HG02763 (cell line): Measurements from ENCODE around the gene NR4A3.

Experiments used
- ATAC-seq: cut with Tn5 transposase; IDR thresholded peaks from one replicate; pipeline ENCODE4 v1.9.1; 2021; ENCODE audit warnings: mild to moderate bottlenecking, moderate library complexity; ENCODE audit not compliant: unreplicated experiment

NR4A3 gene

DNA sequence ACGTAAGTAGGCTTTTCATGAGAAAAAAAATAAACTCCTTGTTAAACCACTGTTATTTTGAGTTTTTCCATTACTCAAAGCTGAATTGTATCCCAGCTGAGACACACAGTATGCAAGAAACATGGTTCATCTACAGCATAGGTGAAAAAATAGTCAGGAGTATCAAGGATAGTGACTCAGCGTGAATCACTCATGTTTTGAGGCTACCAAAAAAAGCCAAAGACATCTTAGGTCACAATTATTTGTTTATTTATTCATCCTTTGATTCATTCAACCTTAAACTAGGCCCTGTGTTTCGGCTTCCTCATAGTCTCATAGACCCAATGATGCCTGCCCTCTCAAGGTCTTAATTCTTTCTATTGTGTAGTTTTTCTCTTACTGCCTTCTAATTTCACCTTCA is 51.8 kb downstream of the NR4A3 start:
- ATAC-seq = no peak

GRCh38 chr9:99873943-99874584 is 52.4 kb downstream of the NR4A3 start:
- ATAC-seq = no peak

DNA sequence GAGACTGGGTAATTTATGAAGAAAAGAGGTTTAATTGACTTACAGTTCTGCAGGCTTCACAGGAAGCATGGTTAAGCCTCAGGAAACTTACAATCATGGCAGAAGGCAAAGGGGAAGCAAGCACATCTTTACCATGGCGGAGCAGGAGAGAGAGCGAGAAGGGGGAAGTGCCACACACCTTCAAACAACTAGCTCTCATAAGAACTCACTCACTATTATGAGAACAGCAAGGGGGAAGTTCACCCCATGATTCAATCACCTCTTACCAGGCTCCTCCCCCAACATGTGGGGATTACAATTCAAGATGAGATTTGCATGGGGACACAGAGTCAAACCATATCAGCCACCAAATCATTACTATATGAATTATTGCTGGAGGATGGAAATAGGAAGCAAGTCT is 54.5 kb downstream of the NR4A3 start:
- ATAC-seq = no peak

- no peak for ATAC-seq
These were observed 57.0 kb downstream of the NR4A3 start for GRCh38 chr9:99878651-99879050.

- no peak for ATAC-seq
These were observed 60.1 kb downstream of the NR4A3 start for GRCh38 chr9:99881769-99882168.

- ATAC-seq = no peak
These were observed 64.1 kb downstream of the NR4A3 start for GRCh38 chr9:99885747-99886146.

- ATAC-seq = no peak
These were observed 67.4 kb downstream of the NR4A3 start for GRCh38 chr9:99889120-99889519.

DNA sequence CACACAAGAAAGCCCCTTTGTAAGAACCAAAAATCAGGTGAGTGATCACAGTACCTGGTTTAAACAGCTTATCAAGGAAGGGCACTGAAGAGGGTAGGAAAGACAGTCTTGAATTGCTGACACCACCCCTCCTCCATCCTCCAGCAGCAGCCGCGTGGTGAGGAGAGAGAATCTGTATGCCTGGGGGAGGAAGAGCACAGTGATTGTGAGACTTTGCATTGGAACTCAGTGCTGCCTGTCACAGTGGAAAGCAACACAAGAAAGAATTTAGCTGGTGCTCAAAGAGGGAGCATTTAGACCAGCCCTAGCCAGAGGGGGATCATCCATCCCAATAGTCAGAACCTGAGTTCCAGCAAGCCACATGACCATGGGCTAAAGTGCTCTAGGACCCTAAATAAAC is 73.1 kb downstream of the NR4A3 start:
- no peak for ATAC-seq

DNA sequence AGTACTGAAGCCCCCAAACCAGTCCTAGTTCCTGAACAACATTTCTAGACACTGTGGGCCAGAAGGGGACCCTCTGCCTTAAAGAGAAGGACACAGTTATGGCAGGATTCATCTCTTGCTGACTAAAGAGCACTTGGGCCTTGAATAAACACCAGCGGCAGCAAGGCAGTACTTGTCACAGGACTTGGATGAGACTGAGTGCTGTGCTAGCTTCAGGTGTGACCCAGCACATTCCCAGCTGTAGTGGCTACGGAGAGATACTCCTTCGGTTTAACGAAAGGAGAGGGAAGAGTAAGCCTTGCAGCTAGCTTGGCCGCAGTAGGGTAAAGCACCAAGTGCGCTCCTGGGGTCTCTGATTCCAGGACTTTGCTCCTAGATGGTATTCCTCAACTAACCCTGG is 73.8 kb downstream of the NR4A3 start:
- ATAC-seq = no peak

GRCh38 chr9:99896119-99896518 is 74.4 kb downstream of the NR4A3 start:
- no peak for ATAC-seq

DNA sequence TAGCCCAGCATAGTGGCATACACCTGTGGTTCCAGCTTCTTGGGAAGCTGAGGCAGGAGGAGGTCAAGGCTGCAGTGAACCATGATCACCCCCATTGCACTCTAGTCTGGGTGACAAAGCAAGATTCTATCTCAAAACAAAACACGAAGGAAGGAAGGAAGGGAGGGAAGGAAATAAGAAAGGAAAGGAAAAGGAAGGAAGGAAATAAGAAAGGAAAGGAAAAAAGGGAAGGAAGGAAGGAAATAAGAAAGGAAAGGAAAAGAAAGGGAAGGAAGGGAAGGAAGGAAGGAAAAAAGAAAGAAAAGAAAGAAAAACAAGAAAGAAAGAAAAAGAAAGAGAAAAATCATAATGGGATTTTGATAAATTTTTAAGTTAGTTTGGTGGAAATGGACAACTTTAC is 81.7 kb downstream of the NR4A3 start:
- no peak for ATAC-seq

GRCh38 chr9:99905833-99906402 is 84.2 kb downstream of the NR4A3 start:
- no peak for ATAC-seq

- peak; percentile 81 for ATAC-seq
These were observed 84.9 kb downstream of the NR4A3 start, which contains the start of gene STX17 for GRCh38 chr9:99906403-99907207. Gene STX17 (plus strand): TSS chr9:99906654. CDS start chr9:99915240, 8,586 bp downstream.

DNA sequence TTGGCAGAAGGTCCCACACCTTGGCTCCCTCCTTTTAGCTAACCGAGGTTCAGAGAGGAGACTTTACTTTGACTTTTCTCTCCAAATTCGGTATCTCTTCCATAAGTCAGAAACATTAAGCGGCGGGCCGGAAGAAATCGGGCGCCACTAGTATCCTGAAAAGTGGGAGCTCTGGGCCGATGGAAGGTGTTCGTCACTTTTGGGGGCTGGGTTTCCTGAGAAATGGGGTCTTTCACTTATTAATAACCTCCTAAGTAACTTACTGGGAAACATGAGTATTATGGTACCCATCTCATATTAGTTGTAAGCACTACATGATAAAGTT is 85.5 kb downstream of the NR4A3 start:
- ATAC-seq = no peak

DNA sequence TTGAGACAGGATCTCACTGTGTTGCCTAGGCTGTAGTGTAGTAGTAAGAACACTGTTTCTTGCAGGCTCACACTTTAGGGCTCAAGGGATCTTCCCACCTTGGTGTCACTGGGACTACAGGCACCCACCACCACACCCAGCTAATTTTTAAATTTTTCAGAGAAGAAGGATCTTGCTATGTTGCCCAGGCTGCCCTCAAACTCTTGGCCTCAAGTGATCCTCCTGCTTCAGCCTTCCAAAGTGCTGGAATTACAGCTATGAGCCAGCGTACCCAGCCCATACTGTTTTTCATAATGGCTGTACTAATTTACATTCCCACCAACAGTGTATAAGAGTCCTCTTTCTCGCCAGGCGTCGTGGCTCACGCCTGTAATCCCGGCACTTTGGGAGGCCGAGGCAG is 89.9 kb downstream of the NR4A3 start:
- ATAC-seq = no peak
